ENCODE measurements around the gene GID8. TPM values are rescaled to one million over a fixed set of nuclear protein-coding genes. Genes with fewer than 3 reads are reported as not detected.

GID8 gene
- total RNA-seq, 4 donors from 2014 or later: 16.4 to 48.6 (median 40.0) TPM

- Histone ChIP-seq H3K4me3 (no peak overlapping the region), H3K27ac (no peak overlapping the region), H3K27me3 (peaks cover 0 to 37% of the 10 kb centered on the region in 2 donors), H3K4me1 (no peaks in the 10 kb centered on the region), H3K9me3 (no peaks in the 10 kb centered on the region), H3K36me3 (no peaks in the 10 kb centered on the region)
- TF ChIP-seq POLR2A (IDR thresholded peaks at IDR 0.05): no peak
- no peak for TF ChIP-seq CTCF (IDR thresholded peaks at IDR 0.05)
- no peak for DNase-seq
- intact Hi-C loops (cut with DNase I; ENCODE audit: low total_unique reads): no loop called here
Measured at GRCh38 chr20:62980970-62981369, 43.0 kb downstream of the GID8 start.

GRCh38 chr20:62982124-62983075 is 44.5 kb downstream of the GID8 start:
- Histone ChIP-seq H3K4me3 (no peak overlapping the region), H3K4me1 (no peaks in the 10 kb centered on the region), H3K36me3 (no peaks in the 10 kb centered on the region), H3K27ac (no peak overlapping the region), H3K27me3 (peaks cover 0 to 37% of the 10 kb centered on the region in 2 donors), H3K9me3 (no peaks in the 10 kb centered on the region)
- intact Hi-C loops (cut with DNase I; ENCODE audit: low total_unique reads): no loop called here
- DNase-seq: no peak
- TF ChIP-seq POLR2A (IDR thresholded peaks at IDR 0.05): no peak
- TF ChIP-seq CTCF (IDR thresholded peaks at IDR 0.05): no peak

GRCh38 chr20:62983210-62983609 is 45.3 kb downstream of the GID8 start:
- no peaks in the 10 kb centered on the region for H3K36me3 ChIP-seq
- DNase-seq: no peak
- H3K27me3 ChIP-seq: peaks cover 0 to 37% of the 10 kb centered on the region in 2 donors
- no peak for TF ChIP-seq CTCF (IDR thresholded peaks at IDR 0.05)
- TF ChIP-seq POLR2A (IDR thresholded peaks at IDR 0.05): no peak
- no peak overlapping the region for H3K4me3 ChIP-seq
- H3K27ac ChIP-seq: no peak overlapping the region
- no peaks in the 10 kb centered on the region for H3K9me3 ChIP-seq
- H3K4me1 ChIP-seq: no peaks in the 10 kb centered on the region
- intact Hi-C loops (cut with DNase I; ENCODE audit: low total_unique reads): no loop called here

GRCh38 chr20:62984666-62985443 is 46.9 kb downstream of the GID8 start:
- Histone ChIP-seq H3K9me3 (no peaks in the 10 kb centered on the region), H3K36me3 (no peaks in the 10 kb centered on the region), H3K4me3 (no peak overlapping the region), H3K4me1 (no peaks in the 10 kb centered on the region), H3K27ac (no peak overlapping the region), H3K27me3 (peaks cover 0 to 33% of the 10 kb centered on the region in 2 donors)
- intact Hi-C loops (cut with DNase I; ENCODE audit: low total_unique reads): no loop called here
- no peak for TF ChIP-seq POLR2A (IDR thresholded peaks at IDR 0.05)
- TF ChIP-seq CTCF (IDR thresholded peaks at IDR 0.05): no peak
- no peak for DNase-seq

- Histone ChIP-seq H3K27me3 (peaks cover 0 to 28% of the 10 kb centered on the region in 2 donors), H3K9me3 (no peaks in the 10 kb centered on the region)
- intact Hi-C loops (cut with DNase I; ENCODE audit: low total_unique reads): no loop called here
Measured at GRCh38 chr20:62985444-62985778, 47.5 kb downstream of the GID8 start.

More at GRCh38 chr20:62985444-62985778, 47.5 kb downstream of the GID8 start:
- no peak overlapping the region for H3K27ac ChIP-seq
- no peak for DNase-seq
- no peak overlapping the region for H3K4me3 ChIP-seq
- TF ChIP-seq CTCF (IDR thresholded peaks at IDR 0.05) (no peak), POLR2A (IDR thresholded peaks at IDR 0.05) (no peak)
- no peaks in the 10 kb centered on the region for H3K36me3 ChIP-seq
- no peaks in the 10 kb centered on the region for H3K4me1 ChIP-seq

Measured in uterus (tissue), 4 donors.